PFSK-1 (cell line): ENCODE measurements around the gene CXCL14.

Source experiments
- FOXP2 ChIP-seq: optimal IDR thresholded peaks from 2 replicates; pipeline ENCODE3; 2011; ENCODE audit warnings: borderline replicate concordance, control low read depth, inconsistent platforms; ENCODE audit not compliant: insufficient read depth; ENCODE audit errors: extremely low read length, extremely low read depth
- POLR2AphosphoS5 ChIP-seq: IDR thresholded peaks from 2 replicates; pipeline ENCODE4 v1.6.1; 2012; ENCODE audit warnings: low read depth, mild to moderate bottlenecking, control low read depth, low read length, moderate library complexity
- SIN3A ChIP-seq: IDR thresholded peaks from 2 replicates; pipeline ENCODE4 v1.6.1; 2012; ENCODE audit warnings: mild to moderate bottlenecking, low read length, moderate library complexity, borderline replicate concordance; ENCODE audit not compliant: insufficient read depth
- TAF1 ChIP-seq: IDR thresholded peaks from 2 replicates; pipeline ENCODE4 v1.6.1; 2012; ENCODE audit warnings: low read length, control low read depth, borderline replicate concordance; ENCODE audit not compliant: insufficient read depth
- TF ChIP-seq, protein P1 (sequence below), 2 experiments: IDR thresholded peaks; 2 replicates each; pipeline versions ENCODE4 v1.6.1 to v1.8.0; 2011 to 2012; ENCODE audit warnings: low read depth in 2 of 2, low read length in 2 of 2, control low read depth in 1 of 2, inconsistent platforms in 1 of 2, mild to moderate bottlenecking in 1 of 2, moderate library complexity in 1 of 2; ENCODE audit not compliant: insufficient read depth in 1 of 2

Gene CXCL14

DNA sequence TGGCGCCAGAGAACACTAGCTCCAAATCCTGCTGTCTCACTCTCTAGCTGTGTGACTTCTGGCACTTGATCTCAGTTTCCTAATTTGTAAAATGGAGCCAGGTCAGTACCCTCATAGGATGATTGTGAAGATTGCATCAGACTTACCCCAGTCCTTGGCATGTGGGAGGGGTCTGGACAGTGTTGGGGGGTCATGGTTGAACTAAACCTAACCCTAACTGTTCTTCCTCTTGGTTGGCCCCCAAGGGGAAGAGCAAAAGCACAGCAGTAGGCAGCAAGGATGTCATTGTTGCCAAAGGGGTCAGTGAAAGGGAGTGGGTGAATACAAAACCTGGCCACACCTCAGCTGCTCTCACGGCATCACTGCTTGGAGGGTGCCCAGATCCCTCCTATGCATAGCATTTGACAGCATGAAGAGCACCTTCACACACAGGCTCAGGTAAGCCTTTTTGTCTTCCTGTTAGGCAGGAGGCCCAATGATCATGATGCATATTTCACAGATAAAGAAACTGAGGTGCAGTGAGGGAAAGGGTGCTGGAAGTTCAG lies 15.7 kb upstream of the CXCL14 start:
- TF ChIP-seq FOXP2 (no peak), SIN3A (no peak), TAF1 (no peak), POLR2AphosphoS5 (no peak)
- TF ChIP-seq, protein P1, sequence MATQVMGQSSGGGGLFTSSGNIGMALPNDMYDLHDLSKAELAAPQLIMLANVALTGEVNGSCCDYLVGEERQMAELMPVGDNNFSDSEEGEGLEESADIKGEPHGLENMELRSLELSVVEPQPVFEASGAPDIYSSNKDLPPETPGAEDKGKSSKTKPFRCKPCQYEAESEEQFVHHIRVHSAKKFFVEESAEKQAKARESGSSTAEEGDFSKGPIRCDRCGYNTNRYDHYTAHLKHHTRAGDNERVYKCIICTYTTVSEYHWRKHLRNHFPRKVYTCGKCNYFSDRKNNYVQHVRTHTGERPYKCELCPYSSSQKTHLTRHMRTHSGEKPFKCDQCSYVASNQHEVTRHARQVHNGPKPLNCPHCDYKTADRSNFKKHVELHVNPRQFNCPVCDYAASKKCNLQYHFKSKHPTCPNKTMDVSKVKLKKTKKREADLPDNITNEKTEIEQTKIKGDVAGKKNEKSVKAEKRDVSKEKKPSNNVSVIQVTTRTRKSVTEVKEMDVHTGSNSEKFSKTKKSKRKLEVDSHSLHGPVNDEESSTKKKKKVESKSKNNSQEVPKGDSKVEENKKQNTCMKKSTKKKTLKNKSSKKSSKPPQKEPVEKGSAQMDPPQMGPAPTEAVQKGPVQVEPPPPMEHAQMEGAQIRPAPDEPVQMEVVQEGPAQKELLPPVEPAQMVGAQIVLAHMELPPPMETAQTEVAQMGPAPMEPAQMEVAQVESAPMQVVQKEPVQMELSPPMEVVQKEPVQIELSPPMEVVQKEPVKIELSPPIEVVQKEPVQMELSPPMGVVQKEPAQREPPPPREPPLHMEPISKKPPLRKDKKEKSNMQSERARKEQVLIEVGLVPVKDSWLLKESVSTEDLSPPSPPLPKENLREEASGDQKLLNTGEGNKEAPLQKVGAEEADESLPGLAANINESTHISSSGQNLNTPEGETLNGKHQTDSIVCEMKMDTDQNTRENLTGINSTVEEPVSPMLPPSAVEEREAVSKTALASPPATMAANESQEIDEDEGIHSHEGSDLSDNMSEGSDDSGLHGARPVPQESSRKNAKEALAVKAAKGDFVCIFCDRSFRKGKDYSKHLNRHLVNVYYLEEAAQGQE (IDR thresholded peaks at IDR 0.05; ENCODE audit: insufficient read depth in 1 of 2, low read depth in 2 of 2, low read length in 2 of 2), result no peak

GRCh38 chr5:135593886-135594285 lies 15.1 kb upstream of the CXCL14 start:
- TF ChIP-seq, protein P1 (IDR thresholded peaks at IDR 0.05; ENCODE audit: insufficient read depth in 1 of 2, low read depth in 2 of 2, low read length in 2 of 2), result no peak
- TF ChIP-seq SIN3A, result no peak
- no peak for TF ChIP-seq POLR2AphosphoS5
- TF ChIP-seq FOXP2, result no peak
- TF ChIP-seq TAF1, result no peak

- TF ChIP-seq SIN3A (no peak), FOXP2 (no peak), TAF1 (no peak), POLR2AphosphoS5 (no peak)
- TF ChIP-seq, protein P1 (IDR thresholded peaks at IDR 0.05; ENCODE audit: insufficient read depth in 1 of 2, low read depth in 2 of 2, low read length in 2 of 2), result no peak
Measured at GRCh38 chr5:135593141-135593540, 14.3 kb upstream of the CXCL14 start.

GRCh38 chr5:135592312-135593045 lies 13.7 kb upstream of the CXCL14 start:
- no peak for TF ChIP-seq FOXP2
- no peak for TF ChIP-seq SIN3A
- no peak for TF ChIP-seq TAF1
- TF ChIP-seq POLR2AphosphoS5, result no peak
- TF ChIP-seq, protein P1 (IDR thresholded peaks at IDR 0.05; ENCODE audit: insufficient read depth in 1 of 2, low read depth in 2 of 2, low read length in 2 of 2), result no peak
